Smooth muscle cell of the brain vasculature (primary cell): ENCODE results near the gene PBX3.

Experiments used
- DNase-seq: peaks from one replicate; pipeline ENCODE4 v3.0.0-alpha.2; 2012; ENCODE audit warnings: low read depth, low spot score

PBX3 gene

GRCh38 chr9:125748446-125749099 lies 1.4 kb downstream of the PBX3 start:
- DNase-seq: no peak

- no peak for DNase-seq
Observed at GRCh38 chr9:125749287-125749935, 2.2 kb downstream of the PBX3 start.

- no peak for DNase-seq
Observed at GRCh38 chr9:125749951-125750626, 2.9 kb downstream of the PBX3 start.

- DNase-seq: no peak
Observed at GRCh38 chr9:125750627-125751011, 3.4 kb downstream of the PBX3 start.

- DNase-seq: no peak
Observed at GRCh38 chr9:125752070-125752628, 5.0 kb downstream of the PBX3 start.

- no peak for DNase-seq
Observed at GRCh38 chr9:125754096-125754495, 6.9 kb downstream of the PBX3 start.

- no peak for DNase-seq
Observed at GRCh38 chr9:125755340-125755739, 8.2 kb downstream of the PBX3 start.

- no peak for DNase-seq
Observed at GRCh38 chr9:125756518-125756917, 9.3 kb downstream of the PBX3 start.

- no peak for DNase-seq
Observed at GRCh38 chr9:125757834-125758233, 10.7 kb downstream of the PBX3 start.

GRCh38 chr9:125758986-125759763 lies 12.0 kb downstream of the PBX3 start:
- no peak for DNase-seq

- DNase-seq: no peak
Observed at GRCh38 chr9:125759764-125760129, 12.6 kb downstream of the PBX3 start.

- no peak for DNase-seq
Observed at GRCh38 chr9:125760537-125760936, 13.4 kb downstream of the PBX3 start.

GRCh38 chr9:125761676-125762450 lies 14.7 kb downstream of the PBX3 start:
- DNase-seq: no peak

GRCh38 chr9:125763394-125763801 lies 16.2 kb downstream of the PBX3 start:
- DNase-seq: no peak

GRCh38 chr9:125764198-125764597 lies 17.0 kb downstream of the PBX3 start:
- no peak for DNase-seq

- no peak for DNase-seq
Observed at GRCh38 chr9:125766468-125767221, 19.5 kb downstream of the PBX3 start.

- DNase-seq: no peak
Observed at GRCh38 chr9:125767349-125767748, 20.2 kb downstream of the PBX3 start.

GRCh38 chr9:125768803-125769202 lies 21.6 kb downstream of the PBX3 start:
- no peak for DNase-seq

- DNase-seq: no peak
Observed at GRCh38 chr9:125771037-125771436, 23.9 kb downstream of the PBX3 start.

GRCh38 chr9:125772740-125773139 lies 25.6 kb downstream of the PBX3 start:
- DNase-seq: no peak
